Erythroblast (primary cell): ENCODE data around the gene ZBTB42.
A peak's percentile ranks its signal among the peaks of the same experiment; 100 is the strongest.

Source experiments
- DNase-seq, 2 experiments: peaks; one replicate each; lab custom pipeline; 2025; lab: John Stamatoyannopoulos, UW
- GATA1 ChIP-seq: IDR thresholded peaks from 2 replicates; pipeline ENCODE4 v1.6.1; 2011; ENCODE audit warnings: low read depth, mild to moderate bottlenecking, control low read depth, low read length, moderate library complexity
- POLR2A ChIP-seq: IDR thresholded peaks from 2 replicates; pipeline ENCODE4 v1.6.1; 2011; ENCODE audit warnings: mild to moderate bottlenecking, low read length

The ZBTB42 gene

GRCh38 chr14:104800771-104801519 is at the start of gene ZBTB42:
Gene ZBTB42, plus strand, starts transcription at chr14:104801101. Its CDS starts 97 bp downstream, at chr14:104801198.
- DNase-seq = peak; percentile 78 to 83
- no peak for TF ChIP-seq GATA1
- TF ChIP-seq POLR2A = no peak

GRCh38 chr14:104751539-104752422 is 49.1 kb upstream of the ZBTB42 start:
- no peak for DNase-seq
- TF ChIP-seq POLR2A (no peak), GATA1 (no peak)

GRCh38 chr14:104752423-104752734 is 48.5 kb upstream of the ZBTB42 start:
- peak; percentile 76 for TF ChIP-seq POLR2A
- TF ChIP-seq GATA1 = no peak
- no peak for DNase-seq

- TF ChIP-seq GATA1 (no peak), POLR2A (peak; percentile 75)
- peak; percentile 100 for DNase-seq
Measured at GRCh38 chr14:104752735-104753527, 48.0 kb upstream of the ZBTB42 start, which contains the start of gene SIVA1. Gene SIVA1, plus strand, starts transcription at chr14:104753147. Its CDS starts 55 bp downstream, at chr14:104753202.

- DNase-seq = peak; percentile 56 to 70
- no peak for TF ChIP-seq POLR2A
- TF ChIP-seq GATA1 = no peak
Measured at GRCh38 chr14:104753528-104754212, 47.2 kb upstream of the ZBTB42 start.

GRCh38 chr14:104754213-104754851 is 46.6 kb upstream of the ZBTB42 start:
- no peak for TF ChIP-seq POLR2A
- no peak for TF ChIP-seq GATA1
- DNase-seq = no peak

- TF ChIP-seq GATA1 (no peak), POLR2A (no peak)
- no peak for DNase-seq
Measured at GRCh38 chr14:104755621-104756020, 45.3 kb upstream of the ZBTB42 start.

GRCh38 chr14:104756477-104757237 is 44.2 kb upstream of the ZBTB42 start:
- DNase-seq = no peak
- TF ChIP-seq POLR2A = no peak
- TF ChIP-seq GATA1 = no peak

- no peak for TF ChIP-seq GATA1
- TF ChIP-seq POLR2A = no peak
- DNase-seq = no peak
Measured at GRCh38 chr14:104757238-104757585, 43.7 kb upstream of the ZBTB42 start.

- DNase-seq = no peak
- no peak for TF ChIP-seq GATA1
- TF ChIP-seq POLR2A = no peak
Measured at GRCh38 chr14:104757681-104758392, 43.1 kb upstream of the ZBTB42 start.

- no peak for TF ChIP-seq GATA1
- no peak for DNase-seq
Measured at GRCh38 chr14:104758981-104759969, 41.6 kb upstream of the ZBTB42 start.
